Measurements from ENCODE around the gene GRIK3. TPM values are rescaled to one million over a fixed set of nuclear protein-coding genes. Genes with fewer than 3 reads are reported as not detected.

GRIK3 gene
- total RNA-seq, 1 donor from 2014 or later = not detected

- no peak for DNase-seq (ENCODE audit: low read depth in 2 of 2)
Measured at GRCh38 chr1:36858553-36858952, 175.8 kb downstream of the GRIK3 start.

- no peak for DNase-seq (ENCODE audit: low read depth in 2 of 2)
Measured at GRCh38 chr1:36857754-36858153, 176.6 kb downstream of the GRIK3 start.

DNA sequence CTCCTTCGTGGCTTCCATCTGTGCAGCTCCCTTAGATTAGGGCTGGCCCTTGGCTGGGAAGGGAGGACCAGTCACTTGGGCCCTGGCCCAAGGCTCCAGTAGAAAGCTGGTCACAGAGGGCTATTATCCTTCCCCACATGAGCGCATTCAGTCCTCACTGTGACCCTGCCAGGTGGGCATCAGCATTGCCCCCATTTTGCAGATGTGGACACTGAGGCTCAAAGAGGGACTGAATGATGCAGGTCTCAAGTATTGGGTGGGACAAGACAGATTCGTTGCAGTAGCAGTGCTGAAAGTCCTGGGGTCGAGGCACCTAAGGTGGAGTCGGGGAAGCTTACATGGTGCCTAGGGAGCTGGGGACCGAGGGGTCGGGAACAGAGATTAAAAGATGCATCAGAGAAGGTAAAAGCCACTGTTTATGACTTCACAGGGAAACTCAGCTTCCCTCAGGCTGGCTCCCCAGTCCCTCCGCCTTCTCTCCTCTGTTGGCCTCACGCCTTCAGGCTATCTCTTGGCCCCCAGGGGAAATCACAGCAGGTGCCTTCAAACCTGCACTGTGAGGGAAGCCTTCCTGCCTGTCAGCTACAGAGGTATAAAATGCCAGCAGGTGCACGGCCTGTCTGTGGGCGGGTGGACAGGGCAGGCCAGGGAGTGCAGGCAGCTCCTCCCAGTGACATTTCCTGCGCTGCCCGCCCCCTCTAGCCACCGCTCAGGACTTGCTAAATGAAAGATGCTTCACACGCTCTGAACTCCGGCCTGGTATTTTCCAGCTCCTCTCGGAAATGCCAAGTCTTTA, 178.4 kb downstream of the GRIK3 start:
- DNase-seq (ENCODE audit: low read depth in 2 of 2) = peak in 1 of 2 donors; percentile 8

- DNase-seq (ENCODE audit: low read depth in 2 of 2) = no peak
Measured at GRCh38 chr1:36853638-36854037, 180.7 kb downstream of the GRIK3 start.

DNA sequence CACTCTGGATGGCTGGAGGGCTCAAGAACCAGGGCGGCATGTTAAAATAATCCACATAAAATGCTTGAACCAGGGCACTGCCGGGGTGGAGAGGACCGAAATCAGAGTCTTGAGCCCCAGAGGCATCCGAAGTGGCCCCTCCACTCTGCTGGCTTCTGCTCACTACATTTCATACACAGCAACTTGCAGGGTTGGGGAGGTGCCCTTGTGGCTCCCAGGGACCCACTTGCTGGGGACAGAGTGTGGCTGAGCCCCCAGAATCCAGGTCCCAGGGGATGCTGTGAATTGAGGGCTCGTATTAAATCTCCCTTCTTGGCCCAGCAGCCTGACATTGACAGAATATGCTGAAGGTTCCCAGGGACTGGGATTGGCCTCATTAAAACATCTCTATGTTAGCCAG, 181.7 kb downstream of the GRIK3 start:
- DNase-seq (ENCODE audit: low read depth in 2 of 2) = no peak

- no peak for DNase-seq (ENCODE audit: low read depth in 2 of 2)
Measured at GRCh38 chr1:36851595-36851994, 182.7 kb downstream of the GRIK3 start.

DNA sequence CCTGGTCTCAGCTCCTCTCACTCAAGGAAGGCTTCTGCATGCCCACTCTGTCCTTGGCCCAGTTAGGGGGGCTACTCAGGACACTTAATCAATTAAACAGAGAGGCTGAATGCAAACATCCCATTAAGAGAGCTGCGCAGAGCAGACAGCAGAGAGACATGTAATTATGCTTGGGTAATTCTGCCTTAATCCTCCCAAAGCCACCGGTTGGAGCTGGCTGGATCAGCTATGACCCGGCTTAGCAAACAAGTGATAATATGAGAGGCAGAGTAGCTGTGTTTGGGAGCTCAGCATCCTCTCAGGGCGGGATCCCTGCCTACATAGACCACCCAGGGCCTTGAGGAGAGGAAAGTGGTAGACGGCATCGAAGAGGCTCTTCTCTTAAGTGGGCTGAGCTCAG, 183.2 kb downstream of the GRIK3 start:
- DNase-seq (ENCODE audit: low read depth in 2 of 2) = no peak

DNA sequence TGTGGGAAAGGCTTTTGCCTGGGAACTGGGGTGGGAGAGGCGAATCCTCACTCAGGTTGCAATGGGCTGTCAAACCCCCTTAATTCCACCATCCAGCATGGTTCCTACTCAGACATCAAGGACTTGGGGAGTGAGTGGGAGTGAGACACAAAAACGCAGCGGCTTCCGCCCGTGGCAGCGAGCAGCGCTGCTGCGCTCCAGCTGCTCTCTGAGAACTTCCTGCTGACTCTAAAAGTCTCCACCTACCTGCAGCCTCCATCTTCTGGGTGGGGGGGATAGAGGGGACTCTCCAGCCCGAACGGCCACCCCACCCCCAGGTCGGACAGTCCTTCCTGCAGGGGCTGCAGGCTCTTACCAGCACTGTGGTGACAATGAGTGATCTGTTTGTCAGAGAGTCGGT, 184.4 kb downstream of the GRIK3 start:
- no peak for DNase-seq (ENCODE audit: low read depth in 2 of 2)

DNA sequence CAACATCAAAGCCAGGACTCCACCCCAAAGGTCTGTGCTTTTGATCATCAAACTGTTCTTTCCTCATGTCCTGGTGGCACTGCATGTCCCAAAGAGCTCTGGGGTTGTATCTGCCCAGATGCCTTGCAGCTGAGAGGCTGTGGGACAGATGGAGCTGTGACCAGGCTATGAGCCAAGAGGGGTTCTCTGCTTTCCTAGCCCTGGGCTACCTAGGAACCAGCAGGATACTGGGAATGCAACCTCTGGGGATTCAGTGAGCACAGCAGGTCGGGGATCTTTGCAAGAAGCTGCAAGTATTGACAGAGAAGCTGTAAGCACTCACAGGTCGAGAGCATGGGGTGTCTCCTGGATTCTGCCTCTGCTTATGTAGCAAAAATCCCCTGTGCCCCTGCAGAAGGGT, 186.6 kb downstream of the GRIK3 start:
- DNase-seq (ENCODE audit: low read depth in 2 of 2) = no peak

DNA sequence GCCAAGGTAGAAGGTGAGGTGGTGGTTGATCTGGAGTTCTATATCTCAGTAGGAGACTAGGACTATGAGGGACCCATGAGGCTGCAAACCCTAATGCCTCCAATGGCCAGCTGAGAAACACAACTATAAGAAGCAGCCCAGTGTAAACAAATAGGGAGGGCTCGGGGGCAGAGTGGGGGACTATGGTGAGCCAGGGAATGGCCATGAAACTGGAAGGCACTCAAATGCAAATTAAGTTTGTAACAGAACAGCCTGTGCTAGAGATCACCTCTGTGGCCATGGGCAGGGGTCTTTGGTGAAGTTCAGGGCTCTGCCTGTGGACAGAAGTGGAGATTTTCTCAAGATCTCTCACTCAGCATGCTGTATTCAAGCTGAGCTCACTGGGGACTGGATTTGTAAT, 187.1 kb downstream of the GRIK3 start:
- DNase-seq (ENCODE audit: low read depth in 2 of 2) = no peak

DNA sequence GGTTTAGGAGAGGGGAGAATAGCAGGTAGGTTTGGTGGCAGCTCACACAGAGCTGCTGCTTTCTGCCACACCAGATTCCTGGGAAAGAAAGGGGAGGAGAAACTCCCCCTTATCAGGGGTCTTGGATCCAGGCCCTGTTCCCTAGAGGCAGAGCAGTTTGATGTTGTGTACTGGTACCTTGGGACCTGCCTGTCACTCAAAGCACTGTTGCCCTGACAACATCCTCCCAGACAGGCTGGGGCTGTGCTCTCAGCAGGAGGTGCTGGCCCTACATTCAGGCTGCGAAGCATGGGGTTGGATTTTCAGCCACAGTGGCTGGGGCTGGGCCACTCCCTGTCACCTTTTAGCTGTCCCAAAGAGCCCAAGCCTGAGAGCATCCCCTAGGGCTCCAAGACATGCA, 188.0 kb downstream of the GRIK3 start:
- DNase-seq (ENCODE audit: low read depth in 2 of 2) = no peak

DNA sequence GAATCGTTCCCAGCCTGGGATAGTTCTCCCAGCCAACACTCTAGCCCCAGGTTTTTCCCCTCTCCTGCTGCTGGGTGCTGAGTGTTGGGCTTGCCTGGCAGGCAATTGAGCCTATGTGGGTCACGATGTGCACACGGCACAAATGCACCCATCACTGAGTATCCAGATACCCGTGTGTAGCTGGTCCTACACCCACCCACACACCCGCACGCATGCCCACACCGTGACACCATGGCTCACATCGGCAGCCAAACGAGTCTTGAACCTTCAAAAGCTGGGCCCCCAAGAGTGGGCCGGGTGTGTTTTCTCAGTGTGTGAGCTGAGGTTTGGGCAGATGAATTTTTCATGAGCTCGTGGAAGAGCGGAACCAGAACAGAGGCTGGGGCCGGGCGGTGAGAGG, 188.5 kb downstream of the GRIK3 start:
- no peak for DNase-seq (ENCODE audit: low read depth in 2 of 2)

- no peak for DNase-seq (ENCODE audit: low read depth in 2 of 2)
Measured at GRCh38 chr1:36844917-36845316, 189.4 kb downstream of the GRIK3 start.

DNA sequence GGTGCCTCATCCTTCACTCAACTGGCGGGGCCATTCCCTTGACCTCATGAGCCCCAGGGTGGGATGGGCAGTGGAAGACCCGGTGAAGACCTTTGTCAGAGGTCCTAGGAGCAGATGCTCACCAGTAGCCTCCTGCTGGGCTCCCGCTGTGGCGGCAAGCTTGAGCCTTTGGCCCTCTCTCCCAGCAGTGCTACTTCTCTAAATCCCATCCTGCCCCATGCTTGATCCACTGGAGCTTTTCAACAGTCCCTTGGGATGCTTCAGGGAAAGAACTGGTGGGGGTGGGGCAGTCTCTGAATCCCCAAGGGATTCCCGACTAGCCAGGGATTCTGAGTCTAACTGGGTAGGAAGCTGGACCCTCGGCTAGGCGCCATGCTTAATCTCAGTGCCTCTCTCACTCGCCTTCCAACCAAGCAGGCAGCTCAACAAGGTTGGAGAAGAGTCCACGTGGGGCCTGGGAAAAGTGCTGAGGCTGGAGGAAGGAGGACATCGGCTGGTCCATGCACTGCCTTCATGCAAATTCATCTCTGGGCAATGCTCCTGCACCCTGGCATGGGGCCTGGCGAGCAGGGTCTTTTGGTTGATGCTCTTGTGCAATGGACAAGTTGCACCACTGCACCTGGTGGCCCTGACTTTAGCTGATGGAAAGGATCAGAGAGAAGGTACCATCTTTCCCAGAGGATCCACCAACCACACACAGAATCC, 190.3 kb downstream of the GRIK3 start:
- DNase-seq (ENCODE audit: low read depth in 2 of 2) = no peak

DNA sequence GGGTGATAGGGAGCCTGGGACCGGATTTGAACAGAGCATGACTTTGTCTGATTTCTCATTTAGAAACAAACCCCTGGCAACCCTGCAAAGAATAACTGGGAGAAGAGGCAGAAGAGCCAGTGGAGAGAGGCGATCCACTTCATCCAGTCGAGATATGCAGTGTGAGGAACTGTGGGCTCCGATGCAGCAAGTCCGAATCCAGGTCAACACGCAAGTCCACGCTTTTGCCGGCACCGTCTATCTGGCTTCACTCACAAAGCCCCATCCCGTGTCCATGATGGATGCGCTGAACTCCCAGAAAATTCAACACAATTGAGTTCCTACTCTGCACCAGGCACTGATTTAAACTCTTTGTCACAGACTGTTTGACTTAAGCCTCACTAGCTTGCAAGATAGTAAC, 191.3 kb downstream of the GRIK3 start:
- no peak for DNase-seq (ENCODE audit: low read depth in 2 of 2)

DNA sequence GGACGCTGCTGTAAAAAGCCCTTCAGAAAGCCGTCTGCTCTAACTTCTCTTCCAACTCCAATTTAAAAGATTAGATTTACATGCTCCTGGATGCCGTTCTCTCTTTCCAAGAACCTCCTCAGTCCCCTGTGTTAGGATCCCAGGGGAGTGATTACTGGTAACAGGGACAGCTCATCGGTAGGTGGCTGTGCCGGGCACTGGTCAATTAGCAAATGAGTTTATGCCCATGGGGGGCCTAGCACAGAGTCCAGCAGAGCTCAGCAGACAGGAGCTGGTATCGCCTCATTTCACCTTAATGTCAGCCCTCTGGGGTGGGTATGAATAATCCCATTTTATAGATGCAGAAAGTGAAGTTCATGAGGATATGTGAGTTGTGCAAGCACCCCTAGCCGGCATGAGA, 191.9 kb downstream of the GRIK3 start:
- no peak for DNase-seq (ENCODE audit: low read depth in 2 of 2)

DNA sequence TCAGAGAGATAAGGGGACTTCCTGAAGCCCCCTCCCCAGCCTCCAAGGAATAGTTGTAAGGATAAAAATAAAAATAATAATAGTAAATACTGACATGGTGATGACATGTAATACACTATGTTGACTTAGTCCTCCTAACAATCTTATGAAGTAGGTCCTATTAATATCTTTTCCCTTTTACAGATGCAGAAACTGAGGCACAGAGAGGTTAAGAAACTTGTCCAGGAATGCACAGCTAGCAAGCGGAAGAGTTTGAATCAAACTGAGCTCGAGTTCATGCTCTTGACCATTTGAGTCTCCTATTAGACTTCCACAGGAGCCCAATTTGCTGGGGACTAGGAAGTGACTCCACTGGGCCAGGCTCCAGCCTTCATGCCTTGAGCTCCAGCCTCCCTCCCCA, 194.8 kb downstream of the GRIK3 start:
- DNase-seq (ENCODE audit: low read depth in 2 of 2) = no peak

DNA sequence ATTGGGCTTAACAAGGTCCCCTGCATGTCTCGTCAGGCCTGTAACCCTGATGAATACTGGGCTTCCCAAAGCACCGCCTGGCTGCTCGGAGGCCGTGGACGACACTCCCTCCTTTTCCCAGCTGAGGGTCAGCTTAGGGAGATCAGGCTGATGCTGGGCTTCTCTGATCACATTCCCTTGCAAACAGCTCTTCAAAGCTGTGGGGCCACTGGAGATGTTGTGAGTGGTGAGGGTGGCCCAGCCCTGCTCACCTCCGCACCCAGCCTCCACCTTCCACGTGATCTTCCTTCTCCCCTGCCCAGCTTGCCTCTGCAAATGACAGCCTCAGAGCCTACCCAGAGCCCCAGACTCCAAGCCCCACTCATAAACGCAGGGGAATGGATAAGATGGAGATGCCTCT, 195.4 kb downstream of the GRIK3 start:
- no peak for DNase-seq (ENCODE audit: low read depth in 2 of 2)

DNA sequence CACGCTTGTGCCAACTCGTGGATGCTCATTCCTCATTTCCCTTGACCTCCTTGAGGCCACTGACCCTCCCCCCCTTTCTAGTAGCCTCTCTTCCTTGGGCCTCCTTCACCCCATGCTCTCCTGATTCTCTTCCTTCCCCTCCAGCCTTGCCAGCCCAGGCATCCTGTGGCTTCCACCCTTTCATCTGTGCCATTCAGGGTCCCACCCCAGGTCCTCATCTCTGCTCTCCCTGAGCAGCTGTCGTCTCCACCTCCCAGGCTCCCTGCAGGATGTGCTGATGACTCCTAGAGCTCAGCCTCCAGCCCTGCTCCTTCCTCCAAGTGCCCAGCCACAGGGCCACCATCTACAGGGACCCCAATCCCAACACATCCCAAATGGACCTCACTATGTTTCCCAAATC, 197.4 kb downstream of the GRIK3 start:
- DNase-seq (ENCODE audit: low read depth in 2 of 2) = no peak

DNA sequence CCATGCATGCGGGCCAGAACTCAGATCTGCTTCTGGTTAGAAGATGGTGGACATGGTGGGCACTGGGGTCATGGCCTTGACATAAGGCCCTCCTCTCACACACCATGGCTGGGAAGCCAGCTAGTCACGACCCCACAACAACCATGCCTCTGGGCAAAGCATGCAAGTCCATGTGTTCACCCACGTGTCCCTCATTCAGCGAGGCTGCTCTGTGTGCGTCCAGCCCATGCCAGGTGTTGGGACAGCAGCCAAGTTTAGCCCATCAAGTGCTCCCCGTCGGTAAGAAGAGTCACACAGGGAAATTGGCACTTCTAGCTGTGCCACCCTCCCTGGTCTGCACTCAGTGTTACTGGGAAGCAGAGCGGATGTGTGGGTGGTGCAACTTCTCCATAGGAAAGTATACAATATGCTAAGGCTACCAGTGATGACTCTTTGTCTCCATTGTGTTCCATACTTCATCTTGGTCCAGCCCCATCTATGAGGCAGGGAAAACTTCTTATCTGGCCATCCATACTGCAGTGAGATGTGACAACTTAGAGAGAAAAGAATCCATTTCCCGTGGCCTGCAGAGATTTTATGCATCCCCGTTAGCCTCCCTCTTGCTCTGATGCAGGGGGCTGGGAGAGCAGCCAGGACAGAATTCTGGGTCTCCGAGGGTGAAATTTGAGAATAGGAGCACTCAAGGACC, 198.0 kb downstream of the GRIK3 start:
- no peak for DNase-seq (ENCODE audit: low read depth in 2 of 2)

GRCh38 chr1:36835696-36836095, 198.6 kb downstream of the GRIK3 start:
- no peak for DNase-seq (ENCODE audit: low read depth in 2 of 2)

GRCh38 chr1:36835017-36835695, 199.2 kb downstream of the GRIK3 start:
- no peak for DNase-seq (ENCODE audit: low read depth in 2 of 2)
